ENCODE data around the gene ZPBP2. TPM values are rescaled to one million over a fixed set of nuclear protein-coding genes. Genes with fewer than 3 reads are reported as not detected.

The ZPBP2 gene
- total RNA-seq, 6 experiments from 2014 or later, result not detected

- 97% methylated on average over 6 of the region's 9 CpGs for WGBS (ENCODE audit: insufficient coverage, low coverage, low lambda C conversion rate, missing lambda C conversion rate)
- H3K4me1 ChIP-seq, result peaks cover 0 to 74% (median 31%) of the 10 kb centered on the region in 4 donors
Measured at GRCh38 chr17:39919087-39919683, 51.2 kb downstream of the ZPBP2 start.

GRCh38 chr17:39920218-39921210 is 52.5 kb downstream of the ZPBP2 start:
- Histone ChIP-seq H3K9me3 (no peaks in the 10 kb centered on the region), H3K4me3 (no peak overlapping the region), H3K27me3 (no peaks in the 10 kb centered on the region), H3K4me1 (peaks cover 0 to 77% (median 32%) of the 10 kb centered on the region in 4 donors), H3K27ac (peak overlapping the region; percentile 69 to 98 (median 89)), H3K36me3 (peaks cover 0 to 29% (median 15%) of the 10 kb centered on the region in 4 donors)
- 46% methylated on average over 14 of the region's 19 CpGs for WGBS (ENCODE audit: insufficient coverage, low coverage, low lambda C conversion rate, missing lambda C conversion rate)
- intact Hi-C loops (cut with DNase I), result no loop called here
- DNase-seq, result peak in 1 of 3 donors; percentile 53
- TF ChIP-seq POLR2A (IDR thresholded peaks at IDR 0.05) (no peak), CTCF (IDR thresholded peaks at IDR 0.05) (no peak)
- ATAC-seq, result peak in 1 of 4 donors; percentile 5

More at GRCh38 chr17:39919087-39919683, 51.2 kb downstream of the ZPBP2 start:
- no peaks in the 10 kb centered on the region for H3K9me3 ChIP-seq
- H3K27me3 ChIP-seq, result no peaks in the 10 kb centered on the region
- TF ChIP-seq CTCF (IDR thresholded peaks at IDR 0.05) (no peak), POLR2A (IDR thresholded peaks at IDR 0.05) (no peak)
- ATAC-seq (no peak), DNase-seq (no peak)
- intact Hi-C loops (cut with DNase I), result no loop called here
- no peak overlapping the region for H3K4me3 ChIP-seq
- no peak overlapping the region for H3K27ac ChIP-seq
- peaks cover 0 to 29% (median 15%) of the 10 kb centered on the region in 4 donors for H3K36me3 ChIP-seq

- Histone ChIP-seq H3K9me3 (no peaks in the 10 kb centered on the region), H3K4me1 (peaks cover 0 to 73% (median 35%) of the 10 kb centered on the region in 4 donors), H3K27me3 (no peaks in the 10 kb centered on the region), H3K4me3 (no peak overlapping the region), H3K27ac (peak overlapping the region; percentile 69 to 98 (median 89)), H3K36me3 (peaks cover 0 to 29% (median 15%) of the 10 kb centered on the region in 4 donors)
- no peak for DNase-seq
- intact Hi-C loops (cut with DNase I), result no loop called here
- no peak for TF ChIP-seq POLR2A (IDR thresholded peaks at IDR 0.05)
- no peak for TF ChIP-seq CTCF (IDR thresholded peaks at IDR 0.05)
- ATAC-seq, result peak in 1 of 4 donors; percentile 21
- WGBS (ENCODE audit: insufficient coverage, low coverage, low lambda C conversion rate, missing lambda C conversion rate), result 0% methylated on average over 2 of the region's 5 CpGs
Measured at GRCh38 chr17:39921323-39921722, 53.3 kb downstream of the ZPBP2 start.

DNA sequence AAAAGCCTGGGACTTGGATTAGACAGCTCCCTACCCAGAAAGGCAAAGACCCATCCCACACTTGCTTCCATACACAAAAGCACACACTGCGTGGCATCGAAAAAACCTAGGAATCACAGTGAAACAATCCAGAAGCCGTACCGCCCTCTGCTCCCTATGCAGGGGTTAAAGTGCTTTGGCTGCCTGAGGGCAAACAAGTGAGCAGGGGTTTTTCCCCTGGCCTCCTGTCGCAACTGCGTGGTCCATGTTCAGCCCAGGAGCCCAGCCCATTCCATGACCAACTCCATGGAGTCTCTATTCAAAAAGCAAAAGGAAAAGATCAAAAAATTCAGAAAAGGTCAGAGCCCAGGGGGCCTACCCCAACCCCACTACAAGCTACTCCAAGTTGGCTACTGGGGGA is 54.0 kb downstream of the ZPBP2 start:
- Histone ChIP-seq H3K4me3 (no peak overlapping the region), H3K9me3 (no peaks in the 10 kb centered on the region), H3K27ac (peak overlapping the region; percentile 89 to 98 (median 95)), H3K4me1 (peaks cover 0 to 66% (median 32%) of the 10 kb centered on the region in 4 donors), H3K36me3 (peaks cover 0 to 29% (median 15%) of the 10 kb centered on the region in 4 donors), H3K27me3 (no peaks in the 10 kb centered on the region)
- peak; percentile 73 to 88 (median 85) for DNase-seq
- WGBS (ENCODE audit: insufficient coverage, low coverage, low lambda C conversion rate, missing lambda C conversion rate), result 31% methylated on average over 4 of the region's 6 CpGs
- peak; percentile 45 to 65 (median 50) for ATAC-seq
- intact Hi-C loops (cut with DNase I), result no loop called here
- TF ChIP-seq CTCF (IDR thresholded peaks at IDR 0.05) (no peak), POLR2A (IDR thresholded peaks at IDR 0.05) (no peak)

All from right lobe of liver (tissue), 6 donors.